ENCODE data around the gene FAM221B.
A peak's percentile ranks its signal among the peaks of the same experiment; 100 is the strongest.

The FAM221B gene, protein sequence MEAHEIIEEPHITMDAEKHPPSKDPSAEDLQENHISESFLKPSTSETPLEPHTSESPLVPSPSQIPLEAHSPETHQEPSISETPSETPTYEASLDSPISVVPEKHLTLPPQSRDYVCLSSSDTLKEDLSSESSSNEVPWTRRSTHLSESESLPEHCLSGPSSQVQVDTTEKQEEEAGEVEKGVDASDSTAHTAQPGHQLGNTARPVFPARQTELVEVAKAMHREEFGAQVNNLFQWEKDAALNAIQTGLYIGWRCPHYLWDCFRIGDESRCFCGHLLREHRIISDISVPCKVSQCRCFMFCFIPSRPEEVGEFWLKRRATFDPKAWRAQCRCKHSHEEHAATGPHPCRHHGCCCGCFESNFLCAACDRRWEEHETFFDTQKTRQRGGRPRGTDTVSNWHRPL

DNA sequence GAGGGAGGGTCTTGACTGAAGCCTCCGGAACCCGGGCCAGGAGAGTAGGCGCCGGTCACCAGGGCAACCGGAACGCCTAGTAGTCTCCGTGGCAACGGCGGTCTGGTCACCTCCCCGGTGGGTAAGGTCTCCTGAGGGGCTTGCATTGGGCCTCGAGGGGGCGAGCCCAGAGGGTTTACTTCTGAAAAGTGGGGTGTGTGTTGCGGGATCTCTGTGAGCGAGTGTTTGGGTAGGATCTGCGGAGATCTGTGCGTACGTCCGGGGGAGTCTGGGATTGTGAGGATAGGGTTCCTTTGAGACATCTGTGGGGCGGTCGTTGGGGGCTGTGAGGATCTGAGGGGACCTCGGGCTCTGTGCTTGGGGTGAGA lies at the start of gene FAM221B:
Gene FAM221B (minus strand): TSS at position 17 of the 368 bp plus-strand sequence. CDS start 2,571 bp downstream, outside the sequence.
- DNase-seq, result peak; percentile 50

DNA sequence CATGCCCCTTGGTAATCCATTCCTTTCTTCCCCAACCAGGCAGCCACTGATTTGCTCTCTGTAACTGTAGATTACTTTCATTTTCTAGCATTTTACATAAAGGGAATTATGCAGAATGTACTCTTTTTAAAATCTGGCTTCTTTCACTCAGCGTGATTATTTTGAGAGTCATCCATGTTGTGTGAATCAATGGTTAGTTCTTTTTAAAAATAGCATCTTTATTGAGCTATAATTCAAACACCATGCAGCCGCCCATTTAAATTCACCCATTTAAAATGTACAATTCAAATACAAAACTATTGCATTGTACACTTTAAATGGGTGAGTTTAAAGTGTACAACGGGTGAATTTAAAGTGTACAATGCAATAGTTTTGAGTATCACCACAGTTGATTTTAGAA lies 44.0 kb upstream of the FAM221B start:
- no peak for DNase-seq

DNA sequence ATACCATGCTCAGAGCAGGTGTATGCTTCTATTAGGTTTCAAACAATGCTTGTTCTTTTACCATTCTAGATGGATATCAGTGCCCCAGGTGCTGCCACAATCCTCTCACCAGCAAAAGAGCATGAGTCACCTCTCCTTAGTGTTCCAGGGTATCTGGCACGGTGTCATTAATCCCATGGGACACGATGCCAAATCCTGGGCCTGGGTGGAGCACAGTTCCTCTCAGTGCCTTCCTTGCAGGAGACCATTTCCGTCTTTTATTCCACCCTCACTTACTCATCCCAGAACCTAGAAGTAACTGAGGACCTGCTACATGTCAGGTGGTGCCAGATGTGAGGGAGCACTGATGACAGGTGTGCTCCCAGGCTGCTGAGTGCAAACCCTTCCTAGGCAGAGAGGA lies 43.0 kb upstream of the FAM221B start:
- no peak for DNase-seq

DNA sequence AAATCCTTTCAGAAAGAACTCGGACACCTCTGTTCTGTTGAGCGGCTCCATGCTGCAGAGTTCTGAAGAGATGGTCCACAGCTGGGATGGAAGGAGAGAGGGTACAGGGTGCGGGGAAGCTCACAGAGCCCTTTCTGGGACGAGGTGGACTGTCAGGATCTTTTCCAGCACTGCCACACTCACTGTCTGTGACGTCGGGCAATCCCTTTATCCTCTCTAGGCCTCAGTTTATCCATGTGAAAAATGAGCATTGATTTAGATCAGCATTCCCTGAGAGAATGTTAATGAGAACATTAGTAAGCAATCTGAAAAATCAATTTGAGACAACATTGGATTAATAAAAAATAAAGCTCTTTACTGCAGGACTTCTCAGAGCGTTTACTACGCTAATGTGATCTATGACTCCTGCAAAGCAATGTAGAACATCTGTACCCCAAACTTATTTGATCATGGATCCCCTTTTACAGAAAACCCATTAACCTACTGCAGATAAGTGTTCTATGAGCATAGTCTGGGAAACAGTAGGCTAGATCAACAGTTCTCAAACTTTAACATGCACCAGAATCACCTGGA lies 41.9 kb upstream of the FAM221B start, which contains the start of gene OR13J1:
Gene OR13J1 (minus strand): TSS at position 51 of the 573 bp plus-strand sequence. CDS start 0 bp downstream, at position 51.
- DNase-seq, result no peak

DNA sequence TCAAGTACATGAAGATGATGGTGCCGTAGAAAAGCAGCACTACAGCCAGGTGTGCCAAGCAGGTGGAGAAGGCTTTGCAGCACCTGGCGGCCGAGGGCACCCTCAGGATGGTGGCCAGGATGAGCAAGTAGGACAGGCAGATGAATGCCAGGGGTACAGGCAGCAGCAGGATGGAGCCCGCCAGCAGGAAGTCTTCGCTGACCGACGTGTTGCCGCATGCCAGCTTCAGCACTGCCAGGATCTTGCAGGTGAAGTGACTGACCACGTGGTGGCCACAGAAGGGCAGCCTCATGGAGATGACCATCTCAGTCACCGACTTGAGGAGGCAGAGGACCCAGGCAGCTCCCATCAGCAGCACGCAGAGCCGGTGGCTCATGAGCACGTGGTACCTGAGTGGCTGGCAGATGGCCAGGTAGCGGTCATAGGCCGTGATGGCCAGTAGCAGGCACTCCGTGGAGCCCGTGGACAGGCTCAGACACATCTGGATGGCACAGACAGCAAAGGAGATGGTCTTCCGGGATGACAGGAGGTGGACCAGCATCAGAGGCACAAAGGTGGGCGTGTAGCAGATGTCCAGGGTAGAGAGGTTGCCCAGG lies 41.2 kb upstream of the FAM221B start:
- DNase-seq, result no peak

DNA sequence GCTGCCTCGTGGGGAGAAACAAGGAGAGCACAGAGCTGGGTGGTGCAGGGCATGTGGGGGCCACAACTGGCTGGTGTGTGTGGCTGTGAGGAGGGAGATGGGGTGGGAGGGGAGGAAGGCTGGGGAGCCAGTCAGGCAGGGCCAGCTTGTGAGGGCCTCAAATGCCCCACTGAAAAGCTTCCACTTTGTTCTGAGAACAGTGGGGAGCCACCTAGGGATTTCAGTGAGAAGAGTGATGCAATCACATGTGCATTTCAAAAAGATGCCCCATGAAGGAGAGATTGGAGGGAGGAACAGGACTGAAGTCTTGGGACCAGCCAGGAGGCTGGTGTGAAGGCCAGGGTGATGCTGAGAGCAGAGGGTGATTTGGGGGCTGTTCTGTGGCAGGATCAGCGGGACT lies 40.4 kb upstream of the FAM221B start:
- DNase-seq, result no peak

DNA sequence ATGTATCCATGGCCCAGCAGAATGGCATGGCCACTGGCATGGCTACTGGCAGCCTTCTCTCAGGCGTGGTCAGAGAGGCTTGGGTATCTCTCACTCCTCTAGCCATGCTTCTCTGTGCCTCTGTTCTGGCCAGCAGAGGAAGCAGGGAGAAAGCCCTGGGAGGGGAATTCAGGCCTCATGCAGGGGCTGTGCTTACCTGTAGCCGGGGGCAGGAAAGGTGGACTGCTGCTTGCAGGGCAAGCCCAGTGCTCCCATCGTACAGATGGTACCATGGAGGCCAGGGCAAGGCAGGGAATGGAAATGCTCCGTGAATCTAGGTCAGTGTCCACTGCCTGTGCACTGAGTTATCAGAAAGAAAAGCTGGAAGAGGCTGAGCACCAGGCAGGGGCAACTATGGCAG lies 39.0 kb upstream of the FAM221B start:
- DNase-seq, result no peak

DNA sequence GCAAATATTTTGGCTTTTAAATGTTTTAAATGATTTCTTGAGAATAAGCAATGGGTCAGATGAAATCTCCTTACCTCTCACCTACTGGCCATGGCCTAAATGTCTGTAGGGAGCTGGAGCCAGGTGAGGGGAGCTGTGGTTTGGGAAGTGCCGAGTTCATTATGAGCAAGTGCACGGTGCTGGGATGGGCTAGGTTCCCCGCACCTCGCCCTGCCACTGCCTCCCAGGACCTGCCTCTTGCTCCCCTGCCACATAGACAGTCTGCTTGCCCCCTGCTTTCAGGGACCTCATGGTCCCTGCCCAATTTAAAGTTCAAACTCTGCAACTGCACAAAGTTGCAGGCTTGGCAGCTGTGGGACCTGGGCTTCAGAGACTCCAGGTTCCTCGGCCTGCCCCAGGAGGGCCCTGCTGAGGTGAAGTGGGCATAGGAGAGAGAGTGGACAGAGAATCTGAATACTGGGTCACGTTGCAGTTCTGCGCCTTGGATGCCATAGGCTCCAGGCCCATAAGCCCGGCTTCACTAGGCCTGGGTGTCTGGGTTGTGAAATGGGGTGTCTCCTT lies 36.2 kb upstream of the FAM221B start:
- no peak for DNase-seq

DNA sequence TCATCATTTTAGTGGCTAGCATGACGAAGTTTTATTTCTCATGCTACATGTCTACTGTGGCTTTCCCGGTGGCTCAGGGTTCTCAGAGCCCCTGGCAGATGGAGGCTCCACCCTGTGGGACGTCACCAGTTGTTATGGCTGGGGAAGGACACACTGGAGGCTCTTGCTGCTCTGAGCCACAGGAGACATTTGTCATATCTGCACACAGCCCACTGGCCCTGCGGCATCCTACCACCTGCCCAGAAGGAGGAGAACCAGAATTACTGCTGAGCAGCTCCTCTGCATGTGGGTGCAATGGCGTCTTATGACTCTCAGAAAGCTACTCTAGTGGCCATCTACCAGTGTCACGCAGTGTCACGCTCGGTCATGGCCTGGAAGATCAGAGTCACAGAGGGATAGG lies 35.1 kb upstream of the FAM221B start:
- no peak for DNase-seq

DNA sequence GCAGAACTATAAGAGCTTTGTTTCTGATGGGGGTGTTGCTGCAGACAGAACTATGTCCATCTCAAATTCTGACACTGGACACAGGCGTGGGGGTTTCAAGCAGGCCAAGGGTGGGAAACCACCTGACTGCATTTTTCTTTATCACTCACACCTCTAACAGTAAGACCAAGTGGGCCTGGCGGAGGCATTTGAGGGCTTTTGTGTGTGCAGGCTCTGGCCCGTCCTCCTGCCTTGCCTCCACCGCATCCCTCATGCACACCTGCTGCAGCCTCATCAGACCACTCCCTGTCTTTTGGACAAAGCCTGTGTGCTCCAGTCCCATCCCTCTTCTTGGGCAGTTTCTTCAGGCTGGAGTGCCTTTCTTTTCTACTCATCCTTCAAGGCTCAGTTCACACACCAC lies 33.8 kb upstream of the FAM221B start:
- DNase-seq, result no peak

DNA sequence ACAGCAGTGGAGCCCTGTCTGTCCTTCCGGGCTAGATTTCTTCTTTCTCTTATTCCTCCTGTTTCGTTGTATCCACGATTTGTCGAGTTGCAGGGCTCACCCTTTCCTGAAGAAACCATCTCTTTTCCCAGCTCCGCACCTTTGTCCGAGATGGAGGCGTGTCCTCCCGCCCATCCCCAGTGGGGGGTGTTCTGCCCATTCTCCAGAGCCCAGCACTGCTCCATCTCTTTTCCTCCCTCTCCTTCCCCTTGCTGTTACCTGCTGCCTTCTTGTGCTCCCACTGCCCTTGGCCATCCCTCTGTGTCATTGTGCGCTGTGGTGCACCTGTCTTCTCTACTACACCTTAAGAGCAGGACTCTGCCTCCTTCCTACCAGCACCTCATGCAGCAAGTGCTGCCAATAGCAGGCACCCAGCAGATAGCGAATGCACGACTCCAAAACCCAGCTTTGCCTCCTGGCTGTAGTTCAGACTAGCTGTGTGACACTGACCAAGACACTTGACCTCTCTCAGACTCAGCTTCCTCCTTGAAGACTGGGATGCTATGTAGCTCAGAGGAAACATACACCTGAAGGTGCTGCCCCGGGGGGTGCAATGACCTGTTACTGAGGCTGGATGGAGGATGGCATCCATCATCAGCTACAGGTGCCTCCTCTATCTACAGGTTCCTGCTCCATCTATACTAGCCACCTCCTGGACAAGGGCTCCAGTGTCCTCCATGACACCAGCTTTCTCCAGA lies 32.8 kb upstream of the FAM221B start:
- DNase-seq, result no peak

DNA sequence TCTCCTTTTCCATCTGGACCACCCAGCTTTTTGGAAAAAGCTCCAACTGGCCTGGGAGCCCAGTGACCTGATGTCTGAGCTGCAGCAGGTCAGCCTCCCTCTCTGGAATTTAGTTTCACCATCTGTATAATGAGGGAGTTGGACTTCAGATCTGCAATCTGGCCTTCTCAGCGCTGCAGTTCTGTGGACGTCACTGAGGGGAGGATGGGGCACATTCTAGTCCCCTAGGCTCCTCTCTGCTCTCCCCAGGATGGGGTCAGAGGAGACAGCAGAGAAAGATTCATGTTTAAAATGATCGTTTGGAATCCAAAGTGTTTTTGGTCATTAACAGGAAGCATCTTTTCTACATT lies 31.4 kb upstream of the FAM221B start:
- DNase-seq, result no peak

DNA sequence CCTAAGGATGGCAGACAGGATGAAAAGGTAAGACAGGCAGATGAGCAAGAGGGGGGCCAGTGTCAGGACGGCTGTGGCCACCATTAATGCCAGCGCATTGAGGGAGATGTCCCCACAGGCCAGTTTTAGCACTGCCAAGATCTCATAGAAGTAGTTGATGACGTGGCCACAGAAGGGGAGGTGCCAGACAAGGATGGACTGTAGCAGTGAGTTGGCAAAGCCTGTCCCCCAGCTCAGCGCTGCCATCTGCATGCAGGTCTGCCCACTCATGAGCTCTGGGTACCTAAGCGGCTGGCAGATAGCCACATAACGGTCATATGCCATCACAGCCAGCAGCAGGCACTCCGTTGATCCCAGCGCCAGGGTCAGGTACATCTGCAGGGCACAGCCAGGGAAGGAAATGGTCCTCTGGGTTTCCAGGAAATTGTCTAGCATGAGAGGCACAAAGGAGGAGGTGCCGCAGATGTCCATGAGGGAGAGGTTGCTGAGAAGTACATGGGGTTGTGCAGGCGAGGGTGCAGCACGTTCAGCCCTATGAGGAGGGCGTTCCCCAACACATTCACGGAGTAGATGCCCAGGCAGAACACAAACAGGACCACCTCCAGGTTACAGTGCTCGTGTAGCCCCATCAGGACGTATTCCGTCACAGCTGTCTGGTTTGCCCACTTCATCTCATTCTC lies 30.9 kb upstream of the FAM221B start:
- DNase-seq, result no peak

DNA sequence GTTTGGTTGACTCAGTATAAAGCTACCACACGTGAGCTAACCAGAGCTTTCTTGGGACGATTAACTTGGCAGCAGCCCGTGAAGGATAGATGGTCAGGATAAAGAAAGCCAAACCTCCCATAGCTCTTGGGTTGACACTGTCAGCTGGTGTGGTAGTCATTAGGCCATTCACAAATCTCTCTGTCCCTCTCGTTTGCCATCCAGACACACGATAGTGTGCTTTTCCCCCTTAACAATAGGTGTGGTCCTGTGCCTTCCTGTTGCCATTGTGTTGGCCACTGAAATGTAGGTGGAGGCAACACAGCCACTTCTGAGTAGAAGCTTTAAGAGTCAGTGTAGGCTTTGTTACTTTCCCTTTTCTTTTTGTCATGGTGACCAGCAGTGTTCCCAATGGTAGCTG lies 29.9 kb upstream of the FAM221B start:
- no peak for DNase-seq

DNA sequence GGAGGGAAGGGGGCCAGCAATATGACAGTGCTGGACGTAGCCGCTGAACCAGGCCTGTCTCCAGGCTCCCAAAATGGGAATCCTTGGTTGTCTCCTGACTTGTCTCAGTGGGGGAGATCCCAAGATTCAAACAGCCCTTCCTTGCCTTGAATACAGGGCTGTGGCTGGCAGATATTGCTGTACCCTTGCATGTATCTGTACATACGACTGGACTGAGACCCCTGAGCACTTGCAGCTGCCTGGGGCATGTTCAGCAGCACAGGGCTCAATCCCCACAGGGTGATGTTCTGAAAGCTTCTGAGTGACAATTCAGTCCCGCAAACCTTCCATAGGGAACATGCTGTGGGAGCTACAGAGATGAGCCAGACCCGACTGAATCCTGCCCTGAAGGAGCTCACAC lies 28.4 kb upstream of the FAM221B start:
- no peak for DNase-seq

DNA sequence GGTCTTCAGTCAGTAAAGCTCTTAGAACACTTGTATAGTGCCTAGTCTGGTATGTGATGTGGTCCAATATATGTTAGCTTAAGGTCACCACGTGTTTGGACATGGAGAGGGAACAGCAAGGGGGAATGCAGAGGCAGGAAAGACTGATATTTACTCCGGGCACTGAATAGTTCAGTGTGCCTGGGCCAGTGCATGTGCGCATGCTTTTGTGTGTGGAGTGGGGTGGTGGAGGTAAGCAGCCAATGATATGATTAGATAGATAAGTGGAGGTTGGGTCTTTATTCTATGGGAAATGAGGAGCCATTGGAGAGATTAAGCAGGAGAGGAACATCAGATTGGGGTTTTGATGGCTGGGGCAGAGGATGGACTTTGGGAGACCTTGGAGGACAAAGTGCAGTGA lies 27.7 kb upstream of the FAM221B start:
- no peak for DNase-seq

DNA sequence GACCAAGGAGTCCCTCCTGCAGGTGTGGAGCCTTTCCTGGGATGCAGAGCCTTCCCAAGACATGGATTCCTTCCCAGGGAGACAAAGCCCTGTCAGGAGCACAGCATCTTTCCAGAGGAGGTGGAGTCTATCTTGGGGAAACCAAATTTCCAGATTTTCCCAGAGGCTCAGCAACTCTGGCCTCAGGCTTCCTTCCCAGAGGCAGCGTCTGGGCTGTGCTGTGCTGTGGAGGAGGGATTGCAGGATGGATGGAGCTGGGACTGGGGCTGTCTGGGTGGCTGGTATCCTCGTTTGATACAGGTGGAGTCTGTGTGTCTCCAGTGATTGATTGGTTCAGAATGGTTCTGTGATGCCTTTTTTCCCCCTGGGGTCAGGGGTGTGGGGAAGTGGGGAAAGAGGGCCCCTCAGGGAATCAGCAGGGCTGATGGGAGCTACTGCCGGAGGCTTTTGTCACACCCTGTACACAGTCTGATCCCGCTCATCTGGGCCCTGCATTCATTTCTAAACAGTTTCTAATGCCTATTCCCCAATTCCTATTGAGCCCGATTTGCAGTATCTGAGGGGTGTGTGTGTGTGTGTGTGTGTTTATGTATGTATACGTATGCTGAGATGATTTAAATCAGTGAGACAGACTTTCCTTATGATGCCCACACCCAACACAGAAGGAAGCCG lies 25.7 kb upstream of the FAM221B start:
- DNase-seq, result no peak

DNA sequence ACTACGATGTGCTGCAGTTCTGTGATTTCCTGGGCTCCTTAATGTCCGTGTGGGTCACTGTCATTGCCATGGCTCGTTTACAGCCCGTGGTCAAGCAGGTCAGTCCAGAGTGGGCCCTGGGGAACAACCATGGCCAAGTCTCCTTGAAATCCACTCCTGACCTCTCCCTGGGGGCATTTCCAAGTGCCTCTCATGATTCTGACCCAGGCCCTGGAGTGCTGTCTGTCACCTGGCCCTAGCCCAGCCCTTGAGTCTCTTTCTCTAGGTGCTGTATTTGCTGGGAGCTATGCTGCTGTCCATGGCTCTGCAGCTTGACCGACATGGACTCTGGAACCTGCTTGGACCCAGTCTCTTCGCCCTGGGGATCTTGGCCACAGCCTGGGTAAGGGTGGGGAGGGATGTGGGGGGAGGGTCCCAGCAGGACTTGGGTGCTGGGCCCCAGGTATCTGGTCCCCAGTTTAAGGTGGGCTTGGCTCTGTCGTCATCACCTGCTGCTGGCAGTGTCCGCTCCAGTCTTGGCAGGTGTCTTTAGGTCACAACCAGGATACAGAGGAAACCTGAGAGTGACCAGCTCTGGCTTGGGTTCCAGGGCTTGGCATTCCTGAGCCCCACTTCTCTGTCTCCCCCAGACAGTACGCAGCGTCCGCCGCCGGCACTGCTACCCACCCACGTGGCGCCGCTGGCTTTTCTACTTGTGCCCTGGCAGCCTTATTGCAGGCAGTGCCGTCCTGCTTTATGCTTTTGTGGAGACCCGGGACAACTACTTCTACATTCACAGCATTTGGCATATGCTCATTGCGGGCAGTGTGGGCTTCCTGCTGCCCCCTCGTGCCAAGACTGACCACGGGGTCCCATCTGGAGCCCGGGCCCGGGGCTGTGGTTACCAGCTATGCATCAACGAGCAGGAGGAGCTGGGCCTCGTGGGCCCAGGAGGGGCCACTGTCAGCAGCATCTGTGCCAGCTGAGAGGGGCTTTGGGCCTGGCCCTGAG lies 24.6 kb upstream of the FAM221B start:
- DNase-seq, result no peak

DNA sequence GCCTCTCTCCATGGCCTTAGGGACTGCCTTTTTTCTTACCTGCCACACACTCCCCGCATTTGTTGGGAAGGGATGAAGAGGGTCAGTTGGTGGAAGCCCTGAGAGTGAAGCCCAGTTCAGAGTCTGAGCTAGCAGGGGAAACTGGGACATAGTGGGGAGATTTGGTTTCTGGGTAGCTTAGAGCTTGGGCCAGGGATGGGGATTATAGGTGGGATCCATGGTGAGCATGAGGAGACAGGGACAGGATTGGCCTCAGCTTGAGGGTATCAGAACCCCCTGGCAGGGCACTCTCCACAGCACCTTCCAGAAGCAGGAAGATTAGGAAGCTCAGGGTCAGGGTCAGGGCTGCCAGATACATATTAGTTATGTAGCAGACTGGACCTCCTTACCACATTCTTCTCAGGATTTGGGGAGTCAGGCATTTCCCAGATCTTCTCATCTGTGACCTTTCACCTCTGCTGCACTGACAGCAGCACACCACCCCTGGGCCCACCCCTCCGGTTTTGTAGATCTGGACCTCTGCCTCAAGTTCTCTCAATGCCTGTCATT lies 23.8 kb upstream of the FAM221B start:
- DNase-seq, result no peak

DNA sequence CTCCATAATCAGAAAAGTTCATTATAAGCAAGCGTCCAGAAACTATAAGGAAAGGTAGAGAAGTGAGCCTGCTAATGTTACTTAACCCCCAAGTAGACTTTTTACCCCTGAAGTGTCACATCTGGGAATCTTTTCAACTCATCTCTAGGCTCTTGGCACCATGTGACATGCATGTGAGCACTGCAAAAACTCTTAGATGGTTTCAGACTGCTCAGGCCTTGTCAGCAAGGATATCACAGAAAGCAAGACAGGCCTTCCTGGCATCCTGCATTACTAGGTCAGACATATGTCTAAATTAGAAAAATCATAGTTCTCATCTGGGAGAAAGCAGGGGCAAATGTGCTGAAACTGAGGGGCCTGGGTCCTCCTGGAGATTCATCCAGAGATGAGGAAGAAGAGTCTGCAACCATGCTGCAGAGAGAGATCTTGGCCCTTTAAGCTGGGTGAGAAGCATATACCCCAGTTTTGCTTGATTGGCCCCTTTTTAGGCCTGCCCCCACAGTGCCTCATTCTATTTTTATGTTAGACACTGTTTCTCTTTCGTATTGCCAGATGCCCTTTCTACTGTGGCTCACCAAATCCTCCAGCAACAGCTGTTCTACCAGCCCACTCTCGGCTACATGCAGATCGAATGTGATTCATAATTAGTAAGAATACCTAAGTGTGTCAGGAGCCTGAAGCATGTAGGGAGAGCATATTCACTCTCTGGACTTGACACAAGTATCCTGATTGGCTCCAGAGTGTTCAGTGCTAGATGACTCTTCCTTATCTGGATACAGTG lies 19.4 kb upstream of the FAM221B start:
- DNase-seq, result peak; percentile 53

All from stimulated activated CD4-positive, alpha-beta T cell treated with anti-CD3 and anti-CD28 coated beads, Interleukin-15, amount 100 ng/mL, for 24 hours (primary cell).